Keratinocyte (primary cell): ENCODE measurements around the gene MC1R. TPM values are rescaled to one million over a fixed set of nuclear protein-coding genes. Genes with fewer than 3 reads are reported as not detected.

Experiments
- DNase-seq: peaks from one replicate; pipeline ENCODE4 v3.0.0-alpha.2; 2011; ENCODE audit warnings: low read depth, missing footprints, low spot score
- FAIRE-seq: peaks from 2 replicates; lab custom pipeline; 2011; peaks lifted over from hg19 to GRCh38; lab: Jason Lieb, UNC
- H2AFZ ChIP-seq: 2 replicates; pipeline ENCODE4 v1.6.0; 2012; ENCODE audit warnings: low read length, control low read depth, inconsistent platforms; ENCODE audit not compliant: control insufficient read depth
- H3K27ac ChIP-seq: 2 replicates; pipeline ENCODE4 v1.5.1; 2011; ENCODE audit warnings: low read length; ENCODE audit not compliant: control insufficient read depth, insufficient read depth
- H3K27me3 ChIP-seq: 3 replicates; pipeline ENCODE4 v1.6.0; 2011; ENCODE audit warnings: low read length; ENCODE audit not compliant: control insufficient read depth, insufficient read depth; ENCODE audit errors: extremely low read depth
- H3K36me3 ChIP-seq, 2 experiments: 2 replicates in 1 of 2; 3 replicates in 1 of 2; pipeline ENCODE4 v1.5.1; 2011; ENCODE audit warnings: low read length in 2 of 2, mild to moderate bottlenecking in 1 of 2; ENCODE audit not compliant: control insufficient read depth in 2 of 2, insufficient read depth in 2 of 2; ENCODE audit errors: extremely low read depth in 1 of 2
- H3K4me1 ChIP-seq: 3 replicates; pipeline ENCODE4 v1.5.1; 2011; ENCODE audit warnings: low read length; ENCODE audit not compliant: control insufficient read depth, insufficient read depth; ENCODE audit errors: extremely low read depth
- H3K4me2 ChIP-seq: 3 replicates; pipeline ENCODE4 v1.6.0; 2011; ENCODE audit warnings: low read depth, low read length; ENCODE audit not compliant: control insufficient read depth, insufficient read depth; ENCODE audit errors: extremely low read depth
- H3K4me3 ChIP-seq, 3 experiments: fragments of 200-600 bp in 1 of 3; sonication (generic) in 1 of 3; 2 replicates in 2 of 3; 3 replicates in 1 of 3; pipeline ENCODE4 v1.5.1; 2011 to 2016; ENCODE audit warnings: low read length in 3 of 3, mild to moderate bottlenecking in 3 of 3, control low read depth in 2 of 3, inconsistent platforms in 1 of 3, low read depth in 1 of 3, mixed read lengths in 1 of 3, mixed run types in 1 of 3, moderate library complexity in 1 of 3; ENCODE audit not compliant: control insufficient read depth in 2 of 3, insufficient read depth in 2 of 3; ENCODE audit errors: extremely low read depth in 1 of 3
- H3K79me2 ChIP-seq: 2 replicates; pipeline ENCODE4 v1.6.0; 2012; ENCODE audit warnings: low read length; ENCODE audit not compliant: control insufficient read depth, insufficient read depth
- H3K9ac ChIP-seq: 3 replicates; pipeline ENCODE4 v1.6.0; 2011; ENCODE audit warnings: low read length; ENCODE audit not compliant: control insufficient read depth, insufficient read depth; ENCODE audit errors: extremely low read depth
- H3K9me1 ChIP-seq: 3 replicates; pipeline ENCODE4 v1.6.0; 2011; ENCODE audit warnings: low read length; ENCODE audit not compliant: control insufficient read depth, insufficient read depth; ENCODE audit errors: extremely low read depth
- H3K9me3 ChIP-seq: 2 replicates; pipeline ENCODE4 v1.5.1; 2012; ENCODE audit warnings: low read depth, low read length; ENCODE audit not compliant: control insufficient read depth
- H4K20me1 ChIP-seq: 3 replicates; pipeline ENCODE4 v1.6.0; 2011; ENCODE audit warnings: low read length; ENCODE audit not compliant: control insufficient read depth, insufficient read depth; ENCODE audit errors: extremely low read depth
- CTCF ChIP-seq, 3 experiments: IDR thresholded peaks in 1 of 3; conservative IDR thresholded peaks in 1 of 3; optimal IDR thresholded peaks in 1 of 3; 2 replicates in 2 of 3; 3 replicates in 1 of 3; pipeline versions ENCODE3 to v1.5.1; 2011; ENCODE audit warnings: low read length in 3 of 3, mild to moderate bottlenecking in 3 of 3, moderate library complexity in 2 of 3, control low read depth in 1 of 3, inconsistent platforms in 1 of 3; ENCODE audit not compliant: insufficient read depth in 2 of 3; ENCODE audit errors: extremely low read depth in 1 of 3
- EZH2 ChIP-seq: IDR thresholded peaks from one replicate; pipeline ENCODE4 v1.6.1; 2012; ENCODE audit warnings: inconsistent platforms, mild to moderate bottlenecking, low read length, moderate library complexity
- dilution Hi-C: fragments of 300-500 bp; cut with MboI; formaldehyde crosslinking; loops from one replicate; pipeline ENCODE4 v1.7.0; 2020; ENCODE audit warnings: low sequenced_read_pairs; ENCODE audit not compliant: extremely low pct_ligation_motif_present
- polyA plus RNA-seq, 5 experiments: library from polyadenylated mRNA; depleted of rRNA in 3 of 5; stranded (reverse) in 3 of 5; stranded (forward) in 1 of 5; unstranded in 1 of 5; fragments of >200 nt; gene quantifications; 1 replicate in 1 of 5; 2 replicates in 3 of 5; 3 replicates in 1 of 5; pipeline versions ENCODE4 v1.2.1 to v1.2.3, GENCODE V29; 2011 to 2012; ENCODE audit warnings: missing spikeins in 2 of 5, low read depth in 1 of 5, low replicate concordance in 1 of 5

The MC1R gene
- polyA plus RNA-seq, 1 donor (not counting 4 experiments of a cell fraction or from before 2014, with no cell fraction given) = 1.1 TPM

- TF ChIP-seq EZH2 (no peak), CTCF (optimal IDR thresholded peaks at IDR 0.05 in 1 of 3, IDR thresholded peaks at IDR 0.05 in 1 of 3, conservative IDR thresholded peaks at IDR 0.05 in 1 of 3; ENCODE audit: extremely low read depth in 1 of 3, insufficient read depth in 2 of 3, low read length in 3 of 3) (no peak)
- Histone ChIP-seq H3K9me1 (no peaks in the 10 kb centered on the region), H3K4me3 (no peak overlapping the region), H3K4me1 (peaks cover 5% of the 10 kb centered on the region), H2AFZ (no peak overlapping the region), H3K27me3 (peaks cover 5% of the 10 kb centered on the region), H3K27ac (no peak overlapping the region), H4K20me1 (no peaks in the 10 kb centered on the region), H3K9me3 (no peaks in the 10 kb centered on the region), H3K79me2 (peaks cover 20% of the 10 kb centered on the region), H3K9ac (no peak overlapping the region), H3K36me3 (peaks cover 14 to 19% of the 10 kb centered on the region in 2 experiments), H3K4me2 (no peak overlapping the region)
- dilution Hi-C loops = no loop called here
- DNase-seq (no peak), FAIRE-seq (no peak)
Observed at GRCh38 chr16:89952049-89952448, 33.4 kb downstream of the MC1R start.

- H3K79me2 ChIP-seq = peaks cover 20% of the 10 kb centered on the region
- no peak for FAIRE-seq
- no peak overlapping the region for H3K9ac ChIP-seq
- H3K4me1 ChIP-seq = peaks cover 5% of the 10 kb centered on the region
- peaks cover 16 to 24% of the 10 kb centered on the region in 2 experiments for H3K36me3 ChIP-seq
- no peak overlapping the region for H3K4me2 ChIP-seq
- no peak overlapping the region for H2AFZ ChIP-seq
- no peak for DNase-seq
- H3K9me1 ChIP-seq = no peaks in the 10 kb centered on the region
- dilution Hi-C loops = no loop called here
- no peak overlapping the region for H3K27ac ChIP-seq
- no peak overlapping the region for H3K4me3 ChIP-seq
- peaks cover 2% of the 10 kb centered on the region for H3K27me3 ChIP-seq
- H3K9me3 ChIP-seq = no peaks in the 10 kb centered on the region
- H4K20me1 ChIP-seq = no peaks in the 10 kb centered on the region
- TF ChIP-seq CTCF (optimal IDR thresholded peaks at IDR 0.05 in 1 of 3, IDR thresholded peaks at IDR 0.05 in 1 of 3, conservative IDR thresholded peaks at IDR 0.05 in 1 of 3; ENCODE audit: extremely low read depth in 1 of 3, insufficient read depth in 2 of 3, low read length in 3 of 3) = no peak
- TF ChIP-seq EZH2 = no peak
Observed at GRCh38 chr16:89952551-89952950, 33.9 kb downstream of the MC1R start.
